Stomach (tissue), 4 donors: ENCODE data around the gene SUSD6.

ENCODE experiments used
- CTCF ChIP-seq, 7 experiments: fragments of 450-650 bp in 4 of 7; fragments of 200-600 bp in 3 of 7; sonication (generic) in 3 of 7; IDR thresholded peaks; one replicate each; pipeline ENCODE4 v1.5.1; 2016 to 2019; ENCODE audit warnings: antibody characterized with exemption in 7 of 7, control low read depth in 2 of 7, mild to moderate bottlenecking in 1 of 7
- EP300 ChIP-seq: sonication (generic); formaldehyde crosslinking; IDR thresholded peaks from one replicate; pipeline ENCODE4 v1.6.1; 2017; ENCODE audit warnings: antibody characterized with exemption
- POLR2A ChIP-seq, 4 donors: fragments of 450-650 bp; IDR thresholded peaks; one replicate each; pipeline ENCODE4 v1.6.1; 2016; ENCODE audit warnings: antibody characterized with exemption in 4 of 4, control low read depth in 2 of 4, mild to moderate bottlenecking in 1 of 4, moderate library complexity in 1 of 4
- POLR2AphosphoS5 ChIP-seq, 3 donors: sonication (generic); formaldehyde crosslinking; IDR thresholded peaks; one replicate each; pipeline ENCODE4 v1.6.1; 2016; ENCODE audit warnings: antibody characterized with exemption in 3 of 3

DNA sequence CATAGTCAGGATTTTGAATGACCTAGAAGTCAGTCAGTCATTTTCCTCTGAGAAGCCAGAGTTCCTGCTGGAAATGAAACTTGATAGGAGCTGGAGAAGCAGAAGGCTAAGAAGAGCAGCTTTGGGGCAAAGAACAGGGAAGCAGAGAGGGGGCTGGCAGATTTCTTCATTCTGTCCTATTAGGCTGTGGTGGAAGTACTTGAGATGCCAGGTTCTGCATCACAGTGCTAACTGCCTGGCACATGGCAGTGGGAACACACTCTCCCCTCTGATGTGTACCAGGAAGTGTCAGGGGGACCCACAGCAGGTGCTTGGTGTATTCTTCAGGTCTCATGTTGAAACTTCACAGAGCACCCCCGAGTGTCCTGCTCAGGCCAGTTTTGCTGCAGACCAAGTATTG, 61.0 kb downstream of the SUSD6 start:
- TF ChIP-seq POLR2A (IDR thresholded peaks at IDR 0.05) (no peak), CTCF (IDR thresholded peaks at IDR 0.05) (no peak), POLR2AphosphoS5 (IDR thresholded peaks at IDR 0.05) (no peak), EP300 (no peak)
